BLaER1 treated with 17β-estradiol and CSF1 and Interleukin-3, amounts not matched to agents 10 nM and 100 nM (cell line): ENCODE measurements around the gene HAVCR2.

Experiments used
- H3K27ac ChIP-seq, 11 experiments: shearing (Covaris generic); formaldehyde crosslinking; 2 replicates each; pipeline ENCODE4 v1.8.1; 2022
- H3K27me3 ChIP-seq, 11 experiments: shearing (Covaris generic); formaldehyde crosslinking; 2 replicates each; pipeline ENCODE4 v1.8.1; 2022
- H3K36me3 ChIP-seq, 11 experiments: shearing (Covaris generic); formaldehyde crosslinking; 2 replicates each; pipeline ENCODE4 v1.8.1; 2022
- H3K4me1 ChIP-seq, 10 experiments: shearing (Covaris generic); formaldehyde crosslinking; 2 replicates each; pipeline ENCODE4 v1.8.1; 2022
- H3K4me2 ChIP-seq, 11 experiments: shearing (Covaris generic); formaldehyde crosslinking; 2 replicates each; pipeline ENCODE4 v1.8.1; 2022
- H3K4me3 ChIP-seq, 10 experiments: shearing (Covaris generic); formaldehyde crosslinking; 2 replicates each; pipeline ENCODE4 v1.8.1; 2022
- H3K9ac ChIP-seq, 11 experiments: shearing (Covaris generic); formaldehyde crosslinking; 2 replicates each; pipeline ENCODE4 v1.8.1; 2022
- H3K9me3 ChIP-seq, 11 experiments: shearing (Covaris generic); formaldehyde crosslinking; replicated peaks in 1 of 11; 2 replicates each; pipeline ENCODE4 v1.8.1; 2022
- H4K20me1 ChIP-seq, 11 experiments: shearing (Covaris generic); formaldehyde crosslinking; 2 replicates each; pipeline ENCODE4 v1.8.1; 2022
- Cebpa-rat ChIP-seq, 11 experiments: shearing (Covaris generic); IDR thresholded peaks; 2 replicates each; pipeline ENCODE4 v1.8.1; 2022

Gene HAVCR2

DNA sequence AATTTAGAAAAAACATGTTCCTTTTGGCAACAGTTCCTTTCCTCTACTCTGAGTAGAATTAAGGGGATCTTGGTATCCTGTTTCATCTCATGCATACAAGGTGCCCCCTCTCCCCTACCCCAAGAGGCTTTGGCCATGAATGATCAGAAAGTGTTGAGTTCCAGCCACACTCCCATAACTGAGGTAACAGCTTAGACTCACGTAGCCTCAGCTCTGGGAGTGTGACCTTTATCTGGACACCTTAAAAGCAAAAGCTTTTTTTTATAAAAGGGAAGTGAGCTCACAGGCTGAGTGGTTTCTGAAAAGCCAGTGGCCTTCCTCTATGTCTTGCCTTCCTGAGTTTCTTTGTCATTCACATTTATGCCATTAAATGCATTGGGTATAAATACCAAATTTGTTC is 900 bp upstream of the HAVCR2 start:
- peaks cover 0 to 9% (median 0%) of the 10 kb centered on the region in 11 experiments; a peak in 2 of 22 replicates for H4K20me1 ChIP-seq
- peak overlapping the region; percentile 45 to 96 (median 69); a peak in 21 of 22 replicates for H3K4me2 ChIP-seq

DNA sequence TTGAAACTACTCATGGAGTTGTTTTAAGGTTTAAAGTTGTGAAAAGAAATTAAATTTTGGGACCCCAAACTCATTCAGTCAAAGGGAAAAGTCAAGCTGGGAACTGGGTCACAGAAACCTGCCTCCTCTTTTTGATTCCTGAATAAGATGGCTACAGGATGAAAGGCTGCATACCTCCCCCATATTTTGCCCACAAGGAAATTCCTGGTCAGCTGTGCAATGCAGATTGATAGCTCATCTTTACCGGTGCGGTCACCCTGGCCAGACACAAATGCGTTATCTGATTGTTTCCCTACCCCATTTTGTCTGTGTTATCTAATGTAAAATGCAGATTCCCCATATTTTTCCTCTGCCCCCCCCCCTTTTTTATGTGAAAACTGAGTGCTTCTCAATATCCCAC is 1.3 kb downstream of the HAVCR2 start:
- H3K9me3 ChIP-seq, result no peaks in the 10 kb centered on the region
- peak overlapping the region in 6 of 11 experiments; percentile 42 to 87 (median 78); a peak in 11 of 22 replicates for H3K9ac ChIP-seq
- H3K27ac ChIP-seq, result peak overlapping the region in 7 of 11 experiments; percentile 48 to 93 (median 87); a peak in 13 of 22 replicates
- peaks cover 21 to 81% (median 42%) of the 10 kb centered on the region in 10 experiments for H3K4me1 ChIP-seq
- no peaks in the 10 kb centered on the region for H3K27me3 ChIP-seq
- peaks cover 0 to 42% (median 0%) of the 10 kb centered on the region in 11 experiments; a peak in 7 of 22 replicates for H3K36me3 ChIP-seq
- H3K4me2 ChIP-seq, result peak overlapping the region in 8 of 11 experiments; percentile 45 to 96 (median 78); a peak in 17 of 22 replicates
- TF ChIP-seq Cebpa-rat (IDR thresholded peaks at IDR 0.05), result no peak
- H4K20me1 ChIP-seq, result peaks cover 0 to 31% (median 0%) of the 10 kb centered on the region in 11 experiments; a peak in 2 of 22 replicates
- peak overlapping the region in 4 of 10 experiments; percentile 61 to 79 (median 70); a peak in 9 of 20 replicates for H3K4me3 ChIP-seq

More for the DNA sequence above, 900 bp upstream of the HAVCR2 start:
- H3K27me3 ChIP-seq, result no peaks in the 10 kb centered on the region
- H3K4me3 ChIP-seq, result peak overlapping the region in 3 of 10 experiments; percentile 67 to 79 (median 72); a peak in 6 of 20 replicates
- peaks cover 0 to 19% (median 0%) of the 10 kb centered on the region in 11 experiments; a peak in 6 of 22 replicates for H3K36me3 ChIP-seq
- peak overlapping the region in 9 of 11 experiments; percentile 45 to 93 (median 81); a peak in 17 of 22 replicates for H3K27ac ChIP-seq
- peaks cover 21 to 71% (median 42%) of the 10 kb centered on the region in 10 experiments for H3K4me1 ChIP-seq
- TF ChIP-seq Cebpa-rat (IDR thresholded peaks at IDR 0.05), result no peak
- H3K9ac ChIP-seq, result peak overlapping the region in 5 of 11 experiments; percentile 60 to 87 (median 81); a peak in 10 of 22 replicates
- H3K9me3 ChIP-seq, result no peaks in the 10 kb centered on the region

DNA sequence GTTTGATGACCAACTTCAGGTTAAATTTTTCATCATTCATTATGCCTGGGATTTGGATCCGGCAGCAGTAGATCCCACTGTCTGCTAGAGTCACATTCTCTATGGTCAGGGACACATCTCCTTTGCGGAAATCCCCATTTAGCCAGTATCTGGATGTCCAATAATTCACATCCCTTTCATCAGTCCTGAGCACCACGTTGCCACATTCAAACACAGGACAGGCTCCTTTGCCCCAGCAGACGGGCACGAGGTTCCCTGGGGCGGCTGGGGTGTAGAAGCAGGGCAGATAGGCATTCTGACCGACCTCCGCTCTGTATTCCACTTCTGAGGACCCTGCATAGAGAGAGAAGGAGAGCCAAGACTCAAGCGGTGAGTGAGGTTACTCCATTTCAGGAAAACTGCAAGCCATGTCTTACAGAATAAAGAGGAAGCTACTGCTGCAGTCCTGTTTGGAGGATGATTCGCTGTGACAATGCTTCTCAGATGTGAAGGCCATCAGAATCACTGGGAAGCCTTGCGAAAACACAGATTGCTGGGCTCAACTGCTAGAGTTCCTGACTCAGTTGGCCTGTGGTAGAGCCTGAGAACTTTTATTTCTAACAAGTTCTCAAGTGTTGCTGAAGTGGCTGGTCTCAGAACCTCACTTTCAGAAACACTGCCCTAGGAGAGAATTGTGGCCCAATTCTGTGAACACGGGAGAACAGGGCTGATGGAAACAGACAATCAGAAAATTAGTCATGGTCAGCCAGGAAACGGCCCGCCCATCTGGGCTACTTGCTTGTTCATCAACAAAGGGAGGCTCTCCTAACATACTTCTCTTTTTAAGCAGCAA is 2.0 kb downstream of the HAVCR2 start:
- TF ChIP-seq Cebpa-rat (IDR thresholded peaks at IDR 0.05), result peak in 1 of 11 experiments; percentile 44; a peak in 1 of 22 replicates
- Histone ChIP-seq H3K27me3 (no peaks in the 10 kb centered on the region), H3K9ac (peak overlapping the region in 6 of 11 experiments; percentile 42 to 87 (median 78); a peak in 12 of 22 replicates), H3K4me3 (peak overlapping the region in 5 of 10 experiments; percentile 13 to 79 (median 67); a peak in 9 of 20 replicates), H3K4me1 (peaks cover 21 to 86% (median 42%) of the 10 kb centered on the region in 10 experiments), H4K20me1 (peaks cover 0 to 38% (median 0%) of the 10 kb centered on the region in 11 experiments; a peak in 2 of 22 replicates), H3K27ac (peak overlapping the region in 9 of 11 experiments; percentile 1 to 93 (median 81); a peak in 15 of 22 replicates), H3K4me2 (peak overlapping the region in 8 of 11 experiments; percentile 45 to 96 (median 78); a peak in 17 of 22 replicates), H3K36me3 (peaks cover 0 to 48% (median 0%) of the 10 kb centered on the region in 11 experiments; a peak in 7 of 22 replicates), H3K9me3 (no peaks in the 10 kb centered on the region)

DNA sequence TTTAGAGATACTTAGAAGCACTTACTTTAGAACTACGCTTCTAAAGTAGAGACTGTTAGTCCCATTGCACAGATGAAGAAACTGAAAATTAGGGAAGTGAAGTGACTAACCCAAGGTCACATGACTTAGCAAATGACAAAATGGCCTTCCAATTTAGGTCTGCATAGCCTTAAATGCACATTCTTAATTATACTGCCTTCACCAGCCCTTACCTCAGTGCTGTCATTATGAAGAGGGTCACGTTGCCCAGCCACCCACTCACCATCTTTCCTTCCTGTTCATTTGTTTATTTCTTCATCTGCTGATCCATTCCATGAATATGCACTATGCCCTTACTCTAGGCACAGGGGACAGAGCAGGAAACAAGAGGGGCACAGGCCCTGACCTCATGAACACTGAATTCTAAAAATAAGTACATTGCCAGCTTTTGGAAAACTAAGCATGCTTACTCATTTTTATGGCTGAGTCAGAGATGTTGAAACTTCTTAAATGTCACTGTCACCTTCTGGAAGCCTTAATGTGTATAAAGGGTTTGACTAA is 8.6 kb downstream of the HAVCR2 start:
- peak overlapping the region; percentile 16 to 95 (median 49); a peak in 21 of 22 replicates for H3K4me2 ChIP-seq
- peak overlapping the region; percentile 1 to 70 (median 39); a peak in 18 of 22 replicates for H3K27ac ChIP-seq
- H3K9me3 ChIP-seq, result no peaks in the 10 kb centered on the region
- TF ChIP-seq Cebpa-rat (IDR thresholded peaks at IDR 0.05), result peak in 1 of 11 experiments; percentile 17; a peak in 1 of 22 replicates
- no peak overlapping the region for H3K4me3 ChIP-seq
- peaks cover 0 to 100% (median 0%) of the 10 kb centered on the region in 11 experiments; a peak in 7 of 22 replicates for H3K36me3 ChIP-seq
- no peaks in the 10 kb centered on the region for H3K27me3 ChIP-seq
- peak overlapping the region in 2 of 11 experiments; percentile 26 to 38; a peak in 4 of 22 replicates for H3K9ac ChIP-seq
- peaks cover 0 to 97% (median 0%) of the 10 kb centered on the region in 11 experiments; a peak in 3 of 22 replicates for H4K20me1 ChIP-seq
- peaks cover 6 to 73% (median 19%) of the 10 kb centered on the region in 10 experiments; a peak in 19 of 20 replicates for H3K4me1 ChIP-seq

DNA sequence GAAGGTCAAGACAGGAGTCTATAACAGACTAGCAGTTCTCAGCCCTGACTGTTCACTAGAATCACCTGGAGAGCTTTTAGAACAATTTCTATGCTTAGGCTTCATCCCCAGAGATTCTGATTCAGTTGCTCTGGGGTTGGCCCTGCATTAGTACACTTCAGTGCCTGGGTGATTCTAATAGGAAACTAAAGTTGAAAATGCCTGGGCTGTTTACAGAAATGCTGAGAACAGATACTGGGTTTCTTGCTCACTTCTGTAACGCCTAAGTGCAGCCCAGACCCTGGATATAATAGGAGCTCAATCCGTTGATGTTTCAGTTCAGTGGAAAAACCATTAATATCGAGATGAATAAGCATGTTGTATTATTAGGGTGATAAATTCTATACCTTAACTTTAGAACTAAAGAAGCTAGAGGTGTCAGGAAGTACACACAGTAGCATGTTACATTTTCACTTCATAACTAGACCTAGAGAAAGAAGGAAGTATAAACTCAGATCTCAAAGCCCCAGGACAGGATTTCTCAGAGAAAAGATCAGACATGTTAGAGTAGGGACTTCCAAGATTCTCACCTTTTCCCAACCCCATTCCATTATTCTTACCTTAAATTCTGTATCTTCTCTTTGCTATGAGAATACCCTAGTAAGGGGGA is 20.4 kb downstream of the HAVCR2 start:
- Histone ChIP-seq H4K20me1 (peaks cover 0 to 82% (median 0%) of the 10 kb centered on the region in 11 experiments; a peak in 5 of 22 replicates), H3K9me3 (peaks cover 0 to 15% (median 0%) of the 10 kb centered on the region in 11 experiments; a peak in 3 of 22 replicates), H3K27me3 (no peaks in the 10 kb centered on the region), H3K9ac (no peak overlapping the region), H3K4me2 (no peak overlapping the region), H3K27ac (no peak overlapping the region), H3K4me1 (peaks cover 0 to 7% (median 0%) of the 10 kb centered on the region in 10 experiments; a peak in 1 of 20 replicates), H3K4me3 (no peak overlapping the region), H3K36me3 (peaks cover 0 to 84% (median 0%) of the 10 kb centered on the region in 11 experiments; a peak in 7 of 22 replicates)
- TF ChIP-seq Cebpa-rat (IDR thresholded peaks at IDR 0.05), result no peak

DNA sequence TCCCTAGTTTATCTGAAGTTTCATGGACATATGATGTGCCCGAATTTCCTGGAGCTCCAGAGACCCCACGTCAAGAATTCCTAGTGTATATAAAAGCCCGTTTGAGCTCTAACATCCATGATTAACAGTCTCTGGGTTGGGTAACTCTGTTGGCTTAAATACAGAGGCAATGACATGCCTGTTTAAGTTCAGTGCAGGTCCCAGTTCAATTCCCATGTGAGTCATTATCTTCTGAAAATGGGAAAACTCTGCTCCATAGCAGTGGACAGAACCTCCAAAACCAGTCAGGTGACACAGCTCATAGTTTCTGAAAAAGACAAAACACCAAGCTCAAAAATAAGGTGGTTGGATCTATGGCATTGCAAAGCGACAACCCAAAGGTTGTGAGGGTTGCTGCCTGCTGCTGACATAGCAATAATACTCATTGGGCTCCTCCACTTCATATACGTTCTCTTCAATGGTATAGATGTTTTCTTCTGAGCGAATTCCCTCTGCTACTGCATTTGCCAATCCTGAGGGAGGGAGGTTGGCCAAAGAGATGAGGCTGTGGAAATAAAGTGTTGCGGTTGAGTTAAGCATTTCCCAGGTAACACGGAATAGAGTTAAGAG is 22.0 kb downstream of the HAVCR2 start:
- Histone ChIP-seq H3K36me3 (peaks cover 0 to 83% (median 0%) of the 10 kb centered on the region in 11 experiments; a peak in 7 of 22 replicates), H3K4me2 (no peak overlapping the region), H3K27ac (no peak overlapping the region), H4K20me1 (peaks cover 0 to 82% (median 0%) of the 10 kb centered on the region in 11 experiments; a peak in 5 of 22 replicates), H3K27me3 (no peaks in the 10 kb centered on the region), H3K9ac (no peak overlapping the region), H3K4me1 (peaks cover 0 to 7% (median 0%) of the 10 kb centered on the region in 10 experiments; a peak in 1 of 20 replicates), H3K9me3 (peaks cover 0 to 15% (median 0%) of the 10 kb centered on the region in 11 experiments; a peak in 3 of 22 replicates), H3K4me3 (no peak overlapping the region)
- no peak for TF ChIP-seq Cebpa-rat (IDR thresholded peaks at IDR 0.05)

DNA sequence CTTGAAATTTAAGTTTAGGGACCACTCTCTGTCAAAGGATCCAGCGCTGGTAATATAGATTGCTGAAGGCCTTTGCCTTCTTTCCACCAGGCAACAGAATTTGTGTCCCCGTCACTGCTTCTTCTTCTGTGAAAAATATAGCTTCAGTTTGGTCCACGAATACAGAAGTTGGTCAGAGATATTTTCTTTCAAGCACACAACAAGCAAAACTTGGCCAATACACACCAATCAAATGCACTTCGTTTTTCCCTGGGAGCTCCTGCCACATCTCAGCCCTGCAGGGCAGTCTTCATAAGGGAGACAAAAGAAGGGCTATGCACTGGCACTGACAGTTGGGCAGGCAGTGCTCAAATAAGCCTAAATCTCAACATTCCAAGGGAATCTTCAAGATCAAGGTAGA is 22.9 kb downstream of the HAVCR2 start:
- TF ChIP-seq Cebpa-rat (IDR thresholded peaks at IDR 0.05), result no peak
- Histone ChIP-seq H4K20me1 (peaks cover 0 to 80% (median 0%) of the 10 kb centered on the region in 11 experiments; a peak in 4 of 22 replicates), H3K4me3 (no peak overlapping the region), H3K27ac (no peak overlapping the region), H3K4me1 (peaks cover 0 to 7% (median 0%) of the 10 kb centered on the region in 10 experiments; a peak in 1 of 20 replicates), H3K27me3 (no peaks in the 10 kb centered on the region), H3K9ac (no peak overlapping the region), H3K4me2 (no peak overlapping the region), H3K9me3 (peaks cover 0 to 15% (median 0%) of the 10 kb centered on the region in 11 experiments; a peak in 3 of 22 replicates), H3K36me3 (peaks cover 0 to 81% (median 0%) of the 10 kb centered on the region in 11 experiments; a peak in 7 of 22 replicates)
